Left renal pelvis (tissue), 4 donors: Measurements from ENCODE around the gene MTR. TPM values are rescaled to one million over a fixed set of nuclear protein-coding genes. Genes with fewer than 3 reads are reported as not detected.
"Not testable (repeated sequence)": the region's sequence is repeated elsewhere in the genome, so short reads cannot be mapped to it uniquely, and the experiment has no call there.

ENCODE experiments used
- DNase-seq, 4 donors: peaks; one replicate each; pipeline ENCODE4 v3.0.0-alpha.2; 2013; ENCODE audit warnings: low read depth in 4 of 4, low spot score in 3 of 4
- polyA plus RNA-seq, 4 donors: library from polyadenylated mRNA; unstranded; fragments of 120-200 nt; gene quantifications; one replicate each; pipeline ENCODE4 v1.2.1, GENCODE V29; 2013; ENCODE audit not compliant: insufficient read length in 4 of 4

The MTR gene
- polyA plus RNA-seq, 4 donors: 18.3 to 39.9 (median 36.7) TPM

DNA sequence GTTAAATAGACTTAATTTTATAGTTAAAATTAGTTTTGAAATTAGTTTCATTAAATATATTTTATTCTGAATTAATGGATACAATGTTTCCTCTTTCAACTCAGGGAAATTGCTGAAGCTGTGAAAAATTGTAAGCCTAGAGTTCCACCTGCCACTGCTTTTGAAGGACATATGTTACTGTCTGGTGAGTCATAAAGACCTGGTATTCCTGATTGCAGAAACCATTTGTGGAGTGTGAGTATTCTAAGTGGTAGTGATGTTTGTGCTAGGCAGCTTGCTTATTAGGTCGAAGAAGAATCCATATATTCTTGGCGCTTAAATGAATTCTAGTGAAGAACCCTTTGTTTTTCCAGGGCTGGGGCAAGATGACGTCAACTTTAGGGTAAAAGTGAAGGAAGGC lies 34.0 kb downstream of the MTR start:
- DNase-seq: no peak

GRCh38 chr1:236830116-236830515 lies 35.0 kb downstream of the MTR start:
- no peak for DNase-seq

- DNase-seq: no peak
Measured at GRCh38 chr1:236830560-236830959, 35.5 kb downstream of the MTR start.

DNA sequence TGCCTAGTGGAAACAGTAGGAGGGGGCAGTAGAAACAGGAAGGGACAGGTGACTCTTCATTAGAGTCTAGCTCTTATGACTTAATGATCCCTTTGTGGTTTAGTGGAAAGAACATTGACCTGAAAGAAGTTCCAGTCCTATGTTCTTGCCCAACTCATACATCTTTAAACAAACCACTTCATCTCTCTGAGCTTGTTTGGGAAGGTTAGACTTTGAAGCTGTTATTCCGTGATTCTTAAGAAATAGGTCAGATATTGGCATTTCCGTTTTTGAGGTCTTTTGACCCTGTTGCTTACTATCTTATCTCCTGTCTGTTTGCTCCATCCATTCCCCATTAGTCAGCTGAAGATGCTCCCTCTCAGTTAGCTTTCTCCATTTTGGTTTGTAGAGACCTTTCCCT lies 38.5 kb downstream of the MTR start:
- DNase-seq: no peak

DNA sequence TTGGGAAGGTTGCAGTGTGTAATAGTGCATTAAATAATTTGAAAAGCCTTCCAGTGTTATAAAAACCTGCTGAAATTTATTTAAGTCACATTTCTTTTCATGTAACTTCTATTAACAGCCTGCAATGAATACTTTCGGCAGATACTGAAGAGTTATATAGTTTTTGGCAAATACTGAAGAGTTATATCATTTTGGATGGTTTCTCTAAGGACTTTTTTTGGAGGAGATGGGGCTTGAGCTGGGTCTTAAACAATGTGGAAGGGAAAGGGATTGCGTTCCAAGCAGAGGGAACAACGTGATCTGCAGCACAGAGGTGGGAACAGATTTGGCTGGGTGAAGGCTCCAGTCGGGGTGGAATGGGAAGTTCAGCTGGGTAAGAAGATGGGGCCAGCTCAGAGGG lies 39.8 kb downstream of the MTR start:
- DNase-seq: no peak

GRCh38 chr1:236835491-236835890 lies 40.4 kb downstream of the MTR start:
- no peak for DNase-seq

DNA sequence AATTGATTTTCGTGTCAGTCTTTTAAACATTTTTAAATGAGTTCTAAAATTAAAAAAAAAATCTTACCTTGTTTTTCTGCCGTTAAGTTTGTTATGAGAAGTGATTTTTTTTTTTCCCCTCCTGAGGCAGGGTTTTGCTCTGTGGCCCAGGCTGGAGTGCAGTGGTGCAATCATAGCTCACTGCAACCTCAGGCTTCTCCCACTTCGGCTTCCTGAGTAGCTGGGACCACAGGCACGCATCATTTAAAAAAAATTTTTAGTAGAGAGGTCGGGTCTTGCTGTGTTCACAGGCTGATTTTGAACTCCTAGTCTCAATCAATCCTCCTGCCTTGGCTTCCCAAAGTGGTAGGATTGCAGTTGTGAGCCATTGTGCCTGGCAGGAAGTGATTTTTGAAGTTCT lies 41.1 kb downstream of the MTR start:
- no peak for DNase-seq

DNA sequence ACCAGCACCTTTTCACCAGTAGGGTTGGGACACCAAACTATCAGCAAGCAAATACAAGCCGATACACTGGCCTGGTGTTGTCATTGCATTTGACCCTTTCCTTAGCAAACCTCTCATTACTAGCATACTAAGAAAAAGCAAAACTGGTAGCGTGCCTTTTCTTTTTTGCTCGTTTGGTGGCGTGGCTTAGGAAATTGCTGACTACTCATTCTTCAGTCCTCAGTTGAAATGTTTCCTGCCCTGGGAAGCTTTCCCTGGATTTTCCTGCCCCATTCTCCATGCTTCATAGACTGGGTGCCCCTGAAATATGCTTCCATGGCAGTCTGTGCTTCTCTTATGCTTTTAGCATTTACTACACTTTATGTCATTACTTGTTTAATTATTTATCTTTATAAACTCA lies 42.0 kb downstream of the MTR start:
- DNase-seq: no peak

DNA sequence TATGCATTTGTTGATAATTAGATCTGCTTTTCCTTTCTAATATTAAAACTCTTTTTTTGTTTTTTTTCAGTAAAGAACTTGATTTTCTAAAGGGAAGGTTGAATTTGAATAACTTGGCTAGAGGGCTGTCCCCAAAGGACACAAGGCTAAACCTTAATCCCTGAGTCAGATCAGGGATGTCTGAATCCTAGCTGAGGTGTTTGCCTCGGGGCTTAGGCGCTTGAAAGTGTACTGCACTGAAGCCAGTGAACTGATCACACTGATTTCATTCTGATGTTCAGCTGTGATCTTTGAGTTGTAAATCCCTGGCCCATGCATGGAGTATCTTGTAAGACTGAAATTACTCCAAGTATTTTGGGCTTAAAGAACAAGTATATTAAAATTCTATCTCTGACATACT lies 42.8 kb downstream of the MTR start:
- DNase-seq: no peak

GRCh38 chr1:236841341-236841740 lies 46.2 kb downstream of the MTR start:
- DNase-seq: no peak

GRCh38 chr1:236844499-236845271 lies 49.6 kb downstream of the MTR start:
- no peak for DNase-seq

GRCh38 chr1:236845830-236846229 lies 50.7 kb downstream of the MTR start:
- no peak for DNase-seq

DNA sequence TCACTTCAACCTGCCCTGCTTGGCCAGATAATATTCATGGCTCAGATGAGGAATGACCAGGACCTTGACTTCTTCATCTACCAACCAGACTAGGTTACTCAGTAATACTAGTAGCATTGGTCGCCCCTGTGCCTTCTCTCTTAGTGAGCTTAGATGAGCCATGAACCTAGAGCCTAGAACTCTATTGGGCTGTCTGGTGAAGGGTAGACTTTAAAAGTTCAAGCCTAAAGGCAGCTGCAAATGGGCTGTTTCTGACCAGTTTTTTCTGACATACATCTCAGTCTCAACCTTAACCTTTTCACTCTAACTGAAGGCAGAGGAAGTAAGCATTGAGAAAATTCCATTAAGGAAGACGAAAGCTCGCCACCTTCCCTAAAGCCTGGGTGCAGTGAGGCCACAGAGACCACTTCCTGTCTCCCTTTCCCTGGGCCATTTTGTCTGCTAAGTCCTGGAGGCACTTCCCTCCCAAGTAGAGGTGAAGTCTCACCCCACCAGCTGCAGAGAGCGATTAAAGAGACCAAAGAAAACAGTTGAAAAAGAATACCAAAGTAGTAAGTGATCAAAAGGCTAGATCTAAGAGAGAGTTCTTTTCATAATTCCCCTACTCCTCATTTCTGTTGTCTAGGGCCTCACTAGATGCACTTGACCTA lies 53.3 kb downstream of the MTR start:
- DNase-seq: no peak

DNA sequence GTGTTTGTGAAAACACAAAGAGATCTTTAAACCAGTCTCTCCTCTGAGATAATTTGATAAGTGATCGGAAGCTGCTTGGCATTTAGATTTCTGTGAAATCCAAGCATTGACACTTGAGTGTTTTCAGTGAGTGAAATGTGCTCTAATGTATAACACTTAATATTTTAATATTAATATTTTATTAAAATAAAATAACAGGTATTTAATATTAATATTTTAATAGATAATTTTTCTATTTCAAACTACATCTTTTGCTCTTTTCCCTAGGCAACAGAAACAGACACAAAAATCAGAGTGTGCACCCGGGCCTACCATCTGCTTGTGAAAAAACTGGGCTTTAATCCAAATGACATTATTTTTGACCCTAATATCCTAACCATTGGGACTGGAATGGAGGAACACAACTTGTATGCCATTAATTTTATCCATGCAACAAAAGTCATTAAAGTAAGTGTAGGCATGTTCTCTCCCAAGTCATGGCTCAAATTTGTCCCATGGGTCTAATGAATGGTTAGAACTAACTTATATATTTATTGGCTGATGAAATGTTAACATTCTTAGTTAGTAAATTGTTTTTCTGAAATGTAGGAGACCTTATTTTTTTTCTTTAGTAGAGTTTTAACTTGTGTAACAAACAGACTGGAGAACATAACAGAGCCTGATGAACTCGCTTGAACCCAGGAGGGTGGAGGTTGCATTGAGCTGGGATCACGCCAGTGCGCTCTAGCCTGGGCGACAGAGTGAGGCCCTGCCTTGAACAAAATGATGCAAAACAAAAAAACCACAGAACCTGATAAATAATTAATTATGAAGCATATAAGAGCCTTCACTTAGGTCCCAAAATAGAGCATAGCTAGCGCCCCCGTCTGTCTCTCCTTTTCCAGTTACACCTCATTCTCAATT lies 55.2 kb downstream of the MTR start:
- DNase-seq: peak in 1 of 4 donors; percentile 10

GRCh38 chr1:236851871-236852270 lies 56.8 kb downstream of the MTR start:
- DNase-seq: no peak

- DNase-seq: no peak
Measured at GRCh38 chr1:236853921-236854604, 59.0 kb downstream of the MTR start.

DNA sequence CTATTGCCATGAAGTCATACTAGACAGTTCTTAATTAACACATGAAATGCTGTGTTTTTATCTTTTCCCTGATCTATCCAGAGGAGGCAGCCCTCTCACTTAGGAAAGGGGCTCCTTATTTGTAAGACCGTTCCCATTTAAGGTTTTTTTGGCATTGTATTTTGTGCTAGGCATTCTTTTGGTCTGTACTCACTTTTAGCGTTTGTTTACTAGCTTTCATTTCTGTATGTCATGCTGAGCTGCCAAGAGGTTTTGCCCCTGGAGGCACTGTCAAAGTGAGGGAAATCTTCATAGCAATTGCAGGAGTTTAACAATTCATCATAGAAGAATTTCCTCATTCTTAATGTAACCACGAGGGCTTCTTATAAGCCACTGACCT lies 59.5 kb downstream of the MTR start:
- DNase-seq: no peak

GRCh38 chr1:236856649-236857048 lies 61.6 kb downstream of the MTR start:
- DNase-seq: not testable (repeated sequence)

GRCh38 chr1:236858165-236858564 lies 63.1 kb downstream of the MTR start:
- DNase-seq: no peak

DNA sequence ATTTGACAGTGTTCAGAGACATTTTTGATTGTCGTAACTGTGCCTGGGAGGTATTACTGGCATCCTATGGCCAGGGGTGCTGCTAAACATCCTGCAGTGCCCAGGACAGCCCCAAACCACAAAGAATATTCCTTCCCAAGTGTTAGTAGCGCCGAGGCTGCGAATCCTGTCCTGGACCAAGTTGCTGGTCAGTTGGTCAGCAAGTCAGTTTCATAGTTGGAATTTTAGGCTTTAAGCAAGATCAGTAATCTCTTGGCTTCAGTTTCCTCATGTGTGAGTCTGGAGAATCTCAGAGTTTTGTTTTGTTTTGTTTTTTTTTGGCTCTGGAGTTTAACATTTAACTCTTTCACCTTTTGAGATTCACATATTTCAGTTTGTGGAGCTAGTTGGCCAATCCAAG lies 65.0 kb downstream of the MTR start:
- DNase-seq: no peak

GRCh38 chr1:236860674-236861073 lies 65.6 kb downstream of the MTR start:
- DNase-seq: no peak
